Natural killer cell (primary cell): Measurements from ENCODE around the gene PYHIN1. TPM values are rescaled to one million over a fixed set of nuclear protein-coding genes. Genes with fewer than 3 reads are reported as not detected.

Experiments used
- ATAC-seq, 3 donors: fragments of 150-1000 bp in 2 of 3; fragments of 200-7000 bp in 1 of 3; cut with Tn5 transposase; 1 replicate in 1 of 3; 2 replicates in 2 of 3; pipeline ENCODE4 v1.10.0; 2021; ENCODE audit warnings: mild to moderate bottlenecking in 2 of 3, moderate library complexity in 2 of 3
- DNase-seq, 2 donors: peaks; one replicate each; pipeline versions ENCODE4 v3.0.0 to v3.0.0-alpha.2; 2013 to 2021; ENCODE audit warnings: mixed read lengths in 1 of 2
- H3K27ac ChIP-seq: one replicate; pipeline ENCODE4 v1.5.1; 2013; ENCODE audit warnings: mild to moderate bottlenecking, low read length
- H3K27me3 ChIP-seq: one replicate; pipeline ENCODE4 v1.6.1; 2013; ENCODE audit warnings: low read length; ENCODE audit not compliant: control insufficient read depth, insufficient read depth
- H3K36me3 ChIP-seq: one replicate; pipeline ENCODE4 v1.6.1; 2013; ENCODE audit warnings: low read length; ENCODE audit not compliant: control insufficient read depth, insufficient read depth
- H3K4me1 ChIP-seq: one replicate; pipeline ENCODE4 v1.6.1; 2013; ENCODE audit warnings: low read length; ENCODE audit not compliant: control insufficient read depth, insufficient read depth
- H3K4me3 ChIP-seq: one replicate; pipeline ENCODE4 v1.5.1; 2013; ENCODE audit warnings: low read length
- H3K9me3 ChIP-seq: one replicate; pipeline ENCODE4 v1.6.1; 2013; ENCODE audit warnings: low read length; ENCODE audit not compliant: control insufficient read depth, insufficient read depth
- H3K27ac Mint-ChIP-seq, 2 donors: one replicate each; pipeline ENCODE4 v1.8.0; 2022; ENCODE audit warnings: mild to moderate bottlenecking in 2 of 2, mixed read lengths in 2 of 2, moderate library complexity in 1 of 2
- H3K27me3 Mint-ChIP-seq, 2 donors: one replicate each; pipeline ENCODE4 v1.8.0; 2022; ENCODE audit warnings: low read depth in 2 of 2, mixed read lengths in 2 of 2
- H3K36me3 Mint-ChIP-seq: one replicate; pipeline ENCODE4 v1.8.0; 2022; ENCODE audit warnings: mixed read lengths
- H3K4me1 Mint-ChIP-seq, 2 donors: one replicate each; pipeline ENCODE4 v1.8.0; 2022; ENCODE audit warnings: mixed read lengths in 2 of 2
- H3K4me3 Mint-ChIP-seq: one replicate; pipeline ENCODE4 v1.8.0; 2022; ENCODE audit warnings: mild to moderate bottlenecking, moderate library complexity, mixed read lengths
- H3K9me3 Mint-ChIP-seq, 2 donors: one replicate each; pipeline ENCODE4 v1.8.0; 2022; ENCODE audit warnings: mixed read lengths in 2 of 2
- WGBS: methylation state at CpG from one replicate; pipeline ENCODE4 v1.1.7; 2013; ENCODE audit warnings: missing lambda C conversion rate; ENCODE audit not compliant: insufficient coverage; 5-methylcytosine and 5-hydroxymethylcytosine counted together
- intact Hi-C: fragments of 100-400 bp; cut with micrococcal nuclease; formaldehyde crosslinking; loops from one replicate; pipeline ENCODE4 v1.14.2; 2022
- total RNA-seq, 4 donors: library from RNA; stranded (reverse); fragments of 120-200 nt in 1 of 4; gene quantifications; one replicate each; pipeline versions ENCODE4 v1.2.3 to v1.2.4, GENCODE V29; 2013 to 2022
- TF ChIP-seq, protein P1 (sequence below): fragments of 200-600 bp; IDR thresholded peaks from one replicate; pipeline ENCODE4 v1.8.0; 2022; ENCODE audit warnings: antibody characterized with exemption

PYHIN1 gene
- total RNA-seq, 3 donors from 2014 or later (not counting 1 experiment from before 2014, with no cell fraction given) = 171 to 313 (median 197) TPM

DNA sequence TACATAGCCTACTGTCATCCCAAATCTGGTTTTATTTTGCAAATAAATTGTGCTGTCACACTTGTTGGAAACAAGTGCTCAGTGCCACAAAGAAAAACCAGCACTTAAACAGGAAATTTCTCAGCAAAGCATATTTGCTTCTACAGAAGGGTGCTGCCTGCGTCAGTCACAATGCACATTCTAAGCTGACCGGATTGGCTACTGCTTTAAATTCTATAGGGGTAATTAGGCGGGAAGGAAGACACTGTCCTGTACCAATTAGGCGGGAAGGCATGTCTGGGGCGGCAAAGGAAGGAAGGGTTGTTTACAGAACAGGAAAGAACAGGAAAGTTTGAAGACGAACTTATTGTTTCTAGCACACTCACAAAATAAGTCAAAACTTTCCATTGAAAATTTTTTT is 81.1 kb downstream of the PYHIN1 start:
- TF ChIP-seq, protein P1, sequence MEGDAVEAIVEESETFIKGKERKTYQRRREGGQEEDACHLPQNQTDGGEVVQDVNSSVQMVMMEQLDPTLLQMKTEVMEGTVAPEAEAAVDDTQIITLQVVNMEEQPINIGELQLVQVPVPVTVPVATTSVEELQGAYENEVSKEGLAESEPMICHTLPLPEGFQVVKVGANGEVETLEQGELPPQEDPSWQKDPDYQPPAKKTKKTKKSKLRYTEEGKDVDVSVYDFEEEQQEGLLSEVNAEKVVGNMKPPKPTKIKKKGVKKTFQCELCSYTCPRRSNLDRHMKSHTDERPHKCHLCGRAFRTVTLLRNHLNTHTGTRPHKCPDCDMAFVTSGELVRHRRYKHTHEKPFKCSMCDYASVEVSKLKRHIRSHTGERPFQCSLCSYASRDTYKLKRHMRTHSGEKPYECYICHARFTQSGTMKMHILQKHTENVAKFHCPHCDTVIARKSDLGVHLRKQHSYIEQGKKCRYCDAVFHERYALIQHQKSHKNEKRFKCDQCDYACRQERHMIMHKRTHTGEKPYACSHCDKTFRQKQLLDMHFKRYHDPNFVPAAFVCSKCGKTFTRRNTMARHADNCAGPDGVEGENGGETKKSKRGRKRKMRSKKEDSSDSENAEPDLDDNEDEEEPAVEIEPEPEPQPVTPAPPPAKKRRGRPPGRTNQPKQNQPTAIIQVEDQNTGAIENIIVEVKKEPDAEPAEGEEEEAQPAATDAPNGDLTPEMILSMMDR = no peak

DNA sequence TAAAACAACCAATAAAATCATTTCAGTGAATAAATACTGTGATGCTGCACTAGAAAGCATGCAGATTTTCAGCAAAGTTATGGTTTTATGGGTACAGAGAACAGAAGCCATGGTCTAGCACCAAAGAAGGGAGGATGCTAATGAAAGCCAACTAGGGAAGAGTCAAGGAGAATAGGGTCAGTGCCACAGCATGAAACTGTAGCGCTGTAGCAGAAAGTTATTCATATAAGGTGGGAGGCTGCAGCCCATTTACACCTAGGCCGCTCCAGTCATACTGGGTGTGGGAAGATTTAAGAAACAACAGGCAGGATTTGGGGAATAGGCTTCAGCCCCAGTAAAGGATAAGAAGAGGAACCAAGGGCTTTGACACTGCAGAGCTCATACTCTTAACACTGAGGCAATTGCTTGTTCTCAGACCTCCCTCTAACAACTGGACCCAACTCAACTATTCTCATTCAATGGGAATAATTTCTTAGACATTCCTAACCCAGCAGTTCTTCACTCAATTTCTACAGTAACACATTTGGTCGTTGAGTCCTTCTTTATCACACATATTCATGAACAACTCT is 82.7 kb downstream of the PYHIN1 start:
- Histone ChIP-seq H3K4me3 (peak overlapping the region; percentile 96), H3K9me3 (no peaks in the 10 kb centered on the region), H3K27ac (no peak overlapping the region), H3K36me3 (peaks cover 41% of the 10 kb centered on the region), H3K27me3 (no peaks in the 10 kb centered on the region), H3K4me1 (peaks cover 34% of the 10 kb centered on the region)
- Mint-ChIP-seq H3K4me1 (peaks cover 78 to 84% of the 10 kb centered on the region in 2 donors), H3K27ac (peak overlapping the region; percentile 90 to 94), H3K9me3 (no peaks in the 10 kb centered on the region), H3K4me3 (peak overlapping the region; percentile 94), H3K36me3 (peaks cover 37% of the 10 kb centered on the region), H3K27me3 (no peaks in the 10 kb centered on the region)
- WGBS = 81% methylated on average over 3 of the region's 3 CpGs
- ATAC-seq (no peak), DNase-seq (no peak)
- intact Hi-C loops = no loop called here
- TF ChIP-seq, protein P1 = no peak

More for the DNA sequence above, 81.1 kb downstream of the PYHIN1 start:
- H3K36me3 ChIP-seq = peaks cover 26% of the 10 kb centered on the region
- ATAC-seq (peak; percentile 22 to 50 (median 41)), DNase-seq (peak; percentile 25 to 70)
- H3K27me3 ChIP-seq = no peaks in the 10 kb centered on the region
- H3K4me3 ChIP-seq = peak overlapping the region; percentile 96
- peak overlapping the region; percentile 94 for H3K4me3 Mint-ChIP-seq
- peak overlapping the region; percentile 73 for H3K27ac ChIP-seq
- H3K9me3 ChIP-seq = no peaks in the 10 kb centered on the region
- H3K9me3 Mint-ChIP-seq = no peaks in the 10 kb centered on the region
- H3K36me3 Mint-ChIP-seq = peaks cover 30% of the 10 kb centered on the region
- H3K4me1 Mint-ChIP-seq = peaks cover 83 to 85% of the 10 kb centered on the region in 2 donors
- peaks cover 41% of the 10 kb centered on the region for H3K4me1 ChIP-seq
- intact Hi-C loops = no loop called here
- peak overlapping the region; percentile 90 to 94 for H3K27ac Mint-ChIP-seq
- H3K27me3 Mint-ChIP-seq = no peaks in the 10 kb centered on the region
- 0% methylated on average over 5 of the region's 6 CpGs for WGBS

GRCh38 chr1:159014851-159015250 is 83.5 kb downstream of the PYHIN1 start:
- Histone ChIP-seq H3K27me3 (no peaks in the 10 kb centered on the region), H3K27ac (peak overlapping the region; percentile 46), H3K4me1 (peaks cover 31% of the 10 kb centered on the region), H3K36me3 (peaks cover 47% of the 10 kb centered on the region), H3K9me3 (no peaks in the 10 kb centered on the region), H3K4me3 (no peak overlapping the region)
- intact Hi-C loops = no loop called here
- DNase-seq (no peak), ATAC-seq (no peak)
- WGBS = 68% methylated on average over 2 of the region's 3 CpGs
- Mint-ChIP-seq H3K4me1 (peaks cover 77 to 84% of the 10 kb centered on the region in 2 donors), H3K27me3 (no peaks in the 10 kb centered on the region), H3K9me3 (no peaks in the 10 kb centered on the region), H3K4me3 (peak overlapping the region; percentile 94), H3K36me3 (peaks cover 37% of the 10 kb centered on the region), H3K27ac (peak overlapping the region; percentile 90 to 94)
- TF ChIP-seq, protein P1 = no peak
